DMS 273 (cell line): ENCODE results near the gene P2RY8.
A peak's percentile ranks its signal among the peaks of the same experiment; 100 is the strongest.
"Not testable (repeated sequence)": the region's sequence is repeated elsewhere in the genome, so short reads cannot be mapped to it uniquely, and the experiment has no call there.

Experiments used
- DNase-seq: peaks from one replicate; lab custom pipeline; 2025; ENCODE audit not compliant: unreplicated experiment; lab: John Stamatoyannopoulos, UW

The P2RY8 gene

DNA sequence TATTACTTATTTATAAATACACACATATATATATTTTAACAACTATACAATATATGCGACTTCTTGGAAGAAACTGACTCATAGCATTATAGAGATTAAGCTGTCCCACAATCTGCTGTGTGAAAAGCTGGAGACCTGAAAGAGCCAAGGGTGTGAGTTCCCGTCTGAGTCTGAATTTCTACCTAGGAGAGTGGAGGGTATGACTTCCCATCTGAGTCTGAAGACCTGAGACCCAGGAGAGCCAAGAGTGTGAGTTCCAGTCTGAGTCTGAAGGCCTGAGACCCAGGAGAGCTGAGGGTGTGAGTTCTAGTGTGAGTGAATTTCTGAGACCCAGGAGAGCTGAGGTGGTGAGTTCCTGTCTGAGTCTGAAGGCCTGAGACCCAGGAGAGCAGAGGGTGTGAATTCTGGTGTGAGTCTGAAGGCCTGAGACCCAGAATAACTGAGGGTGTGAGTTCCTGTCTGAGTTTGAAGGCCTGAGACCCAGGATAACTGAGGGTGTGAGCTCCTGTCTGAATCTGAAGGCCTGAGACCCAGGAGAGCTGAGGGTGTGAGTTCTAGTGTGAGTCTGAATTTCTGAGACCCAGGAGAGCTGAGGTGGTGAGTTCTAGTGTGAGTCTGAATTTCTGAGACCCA lies 8.9 kb upstream of the P2RY8 start:
- DNase-seq = no peak

DNA sequence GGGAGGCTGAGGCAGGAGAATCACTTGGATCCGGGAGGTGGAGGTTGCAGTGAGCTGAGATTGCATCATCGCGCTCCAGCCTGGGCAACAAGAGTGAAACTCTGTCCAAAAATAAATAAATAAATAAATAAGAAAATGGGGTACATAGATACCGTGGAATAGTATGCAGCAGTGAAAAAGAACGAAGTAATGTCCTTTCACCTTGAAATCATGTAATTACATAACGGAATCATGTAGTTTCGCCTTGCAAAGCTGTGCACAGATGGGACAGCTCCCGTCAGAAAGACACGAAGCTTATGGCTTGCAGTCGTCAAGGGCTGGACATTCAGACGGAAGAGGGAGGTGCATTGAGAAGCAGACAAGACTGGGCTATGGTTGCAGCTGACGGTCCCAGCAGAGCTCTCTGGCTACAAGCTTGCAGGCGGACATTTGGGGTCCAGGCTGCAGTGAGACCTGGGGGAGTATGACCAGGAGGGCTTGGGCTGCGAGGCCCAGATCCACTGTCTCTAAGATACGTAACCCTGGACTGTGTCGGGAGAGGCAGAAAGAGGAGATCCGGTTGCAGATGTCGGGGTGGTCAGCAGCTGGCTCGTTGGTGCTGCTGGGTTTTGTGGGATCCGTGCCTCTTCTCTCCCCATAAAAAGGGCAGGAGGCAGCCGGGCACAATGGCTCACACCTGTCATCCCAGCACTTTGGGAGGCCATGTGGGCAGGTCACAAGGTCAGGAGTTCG lies 6.2 kb upstream of the P2RY8 start:
- DNase-seq = no peak

GRCh38 chrX:1539146-1539545 lies 2.2 kb upstream of the P2RY8 start:
- not testable (repeated sequence) for DNase-seq

GRCh38 chrX:1537716-1538090 lies 718 bp upstream of the P2RY8 start:
- DNase-seq = not testable (repeated sequence)

GRCh38 chrX:1536712-1537030 lies 314 bp downstream of the P2RY8 start:
- no peak for DNase-seq

DNA sequence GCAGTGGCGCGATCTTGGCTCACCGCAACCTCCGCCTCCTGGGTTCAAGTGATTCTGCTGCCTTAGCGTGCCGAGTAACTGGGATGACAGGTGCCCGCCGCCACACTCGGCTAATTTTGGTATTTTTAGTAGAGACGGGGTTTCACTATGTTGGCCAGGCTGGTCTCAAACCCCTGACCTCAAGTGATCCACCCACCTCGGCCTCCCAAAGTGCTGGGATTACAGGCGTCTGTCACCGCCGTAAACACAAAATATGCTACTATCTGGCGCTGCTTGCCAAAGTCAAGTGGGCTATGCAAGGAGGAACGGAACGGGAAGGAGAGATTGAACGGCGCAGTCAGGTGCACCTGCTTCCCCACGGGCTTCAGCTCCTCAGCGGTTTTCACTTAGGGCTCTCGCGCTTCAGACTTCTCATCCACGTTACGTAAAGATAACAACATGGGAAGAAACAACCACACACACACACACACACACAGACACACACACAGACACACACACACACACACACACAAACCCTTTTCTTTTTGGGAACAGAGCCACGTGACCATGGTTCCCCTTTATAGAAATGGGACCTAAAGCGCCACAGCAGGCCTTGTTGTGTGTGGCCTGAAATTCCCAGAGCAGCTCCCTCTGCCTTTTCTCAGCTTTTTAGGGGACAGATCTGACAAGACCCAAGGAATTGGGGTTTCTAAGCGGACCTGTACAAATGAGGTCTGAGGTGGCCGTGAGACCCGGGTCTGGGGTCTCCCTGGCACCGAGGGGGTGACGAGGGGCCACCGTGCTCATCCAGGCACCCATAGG lies 1.5 kb downstream of the P2RY8 start:
- DNase-seq = no peak

GRCh38 chrX:1534301-1535168 lies 2.5 kb downstream of the P2RY8 start:
- peak; percentile 33 for DNase-seq

DNA sequence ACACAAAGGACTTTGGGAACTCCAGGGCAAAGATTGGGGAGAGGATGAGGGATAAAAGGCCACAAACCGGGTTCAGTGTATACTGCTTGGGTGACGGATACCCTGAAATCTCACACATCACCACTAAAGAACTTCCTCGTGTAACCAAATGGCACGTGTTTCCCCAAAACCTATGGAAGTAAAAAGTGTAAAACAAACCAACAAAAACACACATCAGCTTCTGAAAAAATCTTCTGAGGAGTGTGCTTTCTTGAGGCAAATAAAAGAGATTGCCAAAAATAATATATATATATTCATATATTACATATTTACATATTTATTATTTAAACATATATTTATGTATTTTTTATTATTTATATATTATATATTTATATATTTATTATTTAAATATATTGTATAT lies 3.9 kb downstream of the P2RY8 start:
- no peak for DNase-seq

GRCh38 chrX:1531096-1531890 lies 5.7 kb downstream of the P2RY8 start:
- no peak for DNase-seq

- no peak for DNase-seq
These were observed 7.2 kb downstream of the P2RY8 start for GRCh38 chrX:1529756-1530155.

- no peak for DNase-seq
These were observed 7.7 kb downstream of the P2RY8 start for GRCh38 chrX:1529328-1529727.

DNA sequence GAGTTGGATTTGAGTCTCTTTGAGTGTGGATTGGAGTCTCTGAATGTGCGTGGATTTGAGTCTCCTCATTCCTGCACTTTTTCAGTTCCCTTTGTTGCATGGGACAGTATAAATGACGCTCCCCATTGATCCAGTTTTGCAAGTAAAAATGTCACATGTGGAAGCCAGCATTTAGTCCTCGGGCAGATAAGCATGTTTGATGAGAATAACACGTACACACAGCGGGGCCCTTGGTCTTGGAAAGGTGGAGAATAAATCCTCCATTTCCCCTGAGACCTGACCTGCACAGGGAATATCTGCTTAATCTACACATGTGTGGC lies 8.1 kb downstream of the P2RY8 start:
- no peak for DNase-seq

GRCh38 chrX:1528186-1528883 lies 8.7 kb downstream of the P2RY8 start:
- no peak for DNase-seq

DNA sequence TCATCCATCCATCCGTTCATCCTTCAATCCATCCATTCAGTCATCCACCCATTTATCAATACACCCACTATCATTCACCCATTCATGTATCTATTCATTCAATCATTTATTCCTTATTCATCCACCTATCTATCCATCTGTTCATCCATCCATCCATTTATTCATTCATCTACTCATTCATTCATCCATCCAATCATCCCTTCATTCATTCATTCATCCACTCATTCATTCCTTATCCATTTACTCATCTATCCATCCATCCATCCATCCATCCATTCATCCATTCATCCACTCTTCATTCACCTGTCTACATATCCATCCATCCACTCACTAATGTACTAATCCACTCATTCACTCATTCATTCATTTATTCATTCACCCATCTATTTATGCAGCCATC lies 9.5 kb downstream of the P2RY8 start:
- DNase-seq = no peak

DNA sequence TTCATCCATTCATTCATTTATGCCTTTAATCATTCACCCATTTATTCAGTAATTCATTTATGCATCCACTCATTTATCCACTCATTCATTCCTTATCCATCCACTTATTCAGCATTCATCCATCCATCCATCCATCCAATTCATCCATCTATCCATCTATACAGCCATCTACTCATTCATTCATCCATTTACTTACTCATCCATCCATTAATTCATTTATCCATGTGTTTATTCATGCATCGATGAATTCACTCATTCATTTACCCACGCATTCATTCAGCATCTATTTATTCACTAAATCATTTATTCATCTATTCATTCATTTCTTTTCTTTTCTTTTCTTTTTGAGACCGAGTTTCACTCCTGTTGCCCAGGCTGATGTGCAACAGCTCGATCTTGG lies 10.4 kb downstream of the P2RY8 start:
- DNase-seq = no peak

DNA sequence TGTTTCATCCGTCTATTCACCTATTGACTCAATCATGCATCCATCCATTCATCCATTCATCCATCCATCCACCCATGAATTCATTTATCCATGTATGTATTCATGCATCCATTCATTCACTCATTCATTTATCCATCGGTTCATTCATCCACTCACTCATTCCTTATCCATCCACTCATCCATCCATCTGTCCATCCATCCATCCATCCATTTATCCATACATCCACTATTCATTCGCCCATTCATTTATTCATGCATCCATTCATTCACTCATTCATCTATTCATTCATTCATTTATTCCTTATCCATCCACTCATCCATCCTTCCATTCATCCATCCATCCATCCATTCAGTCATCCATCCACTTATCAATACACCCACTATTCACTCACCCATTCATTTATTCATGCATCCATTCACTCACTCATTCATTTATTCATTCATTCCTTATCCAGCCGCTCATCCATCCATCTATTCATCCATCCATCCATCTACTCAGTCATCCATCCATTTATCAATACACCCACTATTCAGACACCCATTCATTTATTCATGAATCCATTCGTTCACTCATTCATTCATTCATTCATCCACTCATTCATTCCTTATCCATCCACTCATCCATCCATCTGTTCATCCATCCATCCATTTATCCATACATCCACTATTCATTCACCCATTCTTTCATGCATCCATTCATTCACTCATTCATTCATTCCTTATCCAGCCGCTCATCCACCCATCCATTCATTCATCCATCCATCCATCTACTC lies 11.2 kb downstream of the P2RY8 start:
- no peak for DNase-seq

- no peak for DNase-seq
These were observed 12.0 kb downstream of the P2RY8 start for GRCh38 chrX:1524874-1525582.

- not testable (repeated sequence) for DNase-seq
These were observed 14.1 kb downstream of the P2RY8 start for GRCh38 chrX:1522905-1523304.
